ENCODE data around the gene NCAPD3. TPM values are rescaled to one million over a fixed set of nuclear protein-coding genes. Genes with fewer than 3 reads are reported as not detected.
A peak's percentile ranks its signal among the peaks of the same experiment; 100 is the strongest.

Gene NCAPD3
- total and polyA plus RNA-seq, 2 of the 13 experiments (the other 11 are each of a cell fraction or from before 2014, with no cell fraction given), result 20.7 to 25.6 TPM

- TF ChIP-seq ZNF784 (CRISPR knock-in tag; IDR thresholded peaks at IDR 0.05; ENCODE audit: borderline replicate concordance) (peak; percentile 68; the same call in 1 of the 2 replicates), TBX2 (CRISPR knock-in tag; IDR thresholded peaks at IDR 0.05; ENCODE audit: borderline replicate concordance) (peak; percentile 67; the same call in 1 of the 2 replicates), THAP11 (CRISPR knock-in tag; IDR thresholded peaks at IDR 0.05) (peak; percentile 100), ATF7 (IDR thresholded peaks at IDR 0.05) (no peak), ATF7 (CRISPR knock-in tag; IDR thresholded peaks at IDR 0.05) (no peak), ZNF703 (CRISPR knock-in tag; IDR thresholded peaks at IDR 0.05; ENCODE audit: borderline replicate concordance) (0 out of 2 replicates have a peak, but pooled peaks have one; percentile 43), ZSCAN5A (CRISPR knock-in tag; IDR thresholded peaks at IDR 0.05; ENCODE audit: borderline replicate concordance) (no peak), ZFP90 (CRISPR knock-in tag; IDR thresholded peaks at IDR 0.05; ENCODE audit: borderline replicate concordance) (0 out of 2 replicates have a peak, but pooled peaks have one; percentile 7), CC2D1A (CRISPR knock-in tag; IDR thresholded peaks at IDR 0.05) (no peak), CTCF (CRISPR knock-in tag; IDR thresholded peaks at IDR 0.05) (peak; percentile 38; the same call in 1 of the 2 replicates), ZNF772 (CRISPR knock-in tag; IDR thresholded peaks at IDR 0.05) (peak; percentile 3; the same call in 1 of the 2 replicates), BRCA1 (CRISPR knock-in tag; IDR thresholded peaks at IDR 0.05) (no peak), ETV6 (CRISPR knock-in tag; conservative IDR thresholded peaks at IDR 0.05) (0 out of 2 replicates have a peak, but pooled peaks have one; percentile 55), KDM4B (CRISPR knock-in tag; IDR thresholded peaks at IDR 0.05) (no peak; the same call in 1 of the 2 replicates), NFATC3 (CRISPR knock-in tag; IDR thresholded peaks at IDR 0.05) (no peak), RFX3 (CRISPR knock-in tag; IDR thresholded peaks at IDR 0.05) (no peak), RFXANK (CRISPR knock-in tag; IDR thresholded peaks at IDR 0.05) (no peak)
Observed at GRCh38 chr11:134253188-134253993, 29.6 kb upstream of the NCAPD3 start, which contains the start of the genes ACAD8 and THYN1 (continued).
